HepG2 (cell line): ENCODE measurements around the gene KCNF1. TPM values are rescaled to one million over a fixed set of nuclear protein-coding genes. Genes with fewer than 3 reads are reported as not detected.

ENCODE experiments used
- GATA4 ChIP-seq: sonication (generic); IDR thresholded peaks from 2 replicates; pipeline ENCODE4 v1.6.1; 2016; ENCODE audit warnings: antibody characterized with exemption, low read depth, borderline replicate concordance
- JUN ChIP-seq: sonication (generic); formaldehyde crosslinking; IDR thresholded peaks from 2 replicates; pipeline ENCODE4 v1.4.0; 2020; ENCODE audit warnings: mild to moderate bottlenecking, missing genetic modification reagents
- RERE ChIP-seq: IDR thresholded peaks from 2 replicates; pipeline ENCODE4 v1.6.1; 2016; ENCODE audit warnings: low read depth, missing genetic modification reagents, missing compliant biosample characterization
- SAP130 ChIP-seq: IDR thresholded peaks from 2 replicates; pipeline ENCODE4 v1.6.1; 2016; ENCODE audit warnings: low read depth
- SIX4 ChIP-seq: sonication (generic); formaldehyde crosslinking; IDR thresholded peaks from 2 replicates; pipeline ENCODE4 v1.4.0; 2020; ENCODE audit warnings: missing genetic modification reagents
- SKIL ChIP-seq: sonication (generic); formaldehyde crosslinking; IDR thresholded peaks from 2 replicates; pipeline ENCODE4 v1.8.0; 2022; ENCODE audit warnings: missing genetic modification reagents, mild to moderate bottlenecking, moderate library complexity, borderline replicate concordance
- ZC3H4 ChIP-seq: sonication (generic); formaldehyde crosslinking; IDR thresholded peaks from 2 replicates; pipeline ENCODE4 v1.4.0; 2020; ENCODE audit warnings: missing genetic modification reagents, borderline replicate concordance
- ZFP82 ChIP-seq: sonication (generic); formaldehyde crosslinking; IDR thresholded peaks from 2 replicates; pipeline ENCODE4 v1.5.1; 2020; ENCODE audit warnings: mild to moderate bottlenecking, missing genetic modification reagents, borderline replicate concordance
- ZFP91 ChIP-seq: sonication (generic); formaldehyde crosslinking; IDR thresholded peaks from 2 replicates; pipeline ENCODE4 v1.9.0; 2022; ENCODE audit warnings: missing genetic modification reagents, mild to moderate bottlenecking, borderline replicate concordance
- ZNF24 ChIP-seq: fragments of 450-650 bp; IDR thresholded peaks from 2 replicates; pipeline ENCODE4 v1.6.1; 2017; ENCODE audit warnings: antibody characterized with exemption, mild to moderate bottlenecking
- ZNF274 ChIP-seq: sonication (generic); formaldehyde crosslinking; IDR thresholded peaks from 2 replicates; pipeline ENCODE4 v1.5.1; 2020; ENCODE audit warnings: mild to moderate bottlenecking, missing genetic modification reagents
- ZNF749 ChIP-seq: sonication (generic); formaldehyde crosslinking; IDR thresholded peaks from 2 replicates; pipeline ENCODE4 v1.8.0; 2022; ENCODE audit warnings: mild to moderate bottlenecking, missing genetic modification reagents, moderate library complexity, borderline replicate concordance
- ZNF879 ChIP-seq: sonication (generic); formaldehyde crosslinking; IDR thresholded peaks from 2 replicates; pipeline ENCODE4 v1.8.1; 2023; ENCODE audit warnings: missing genetic modification reagents
- polyA plus RNA-seq, 8 experiments: library from polyadenylated mRNA; depleted of rRNA in 3 of 8; stranded (reverse) in 7 of 8; unstranded in 1 of 8; fragments of >200 nt; fragmentation: Illumina TruSeq in 4 of 8; extraction: Trizol in 4 of 8; gene quantifications; 2 replicates each; pipeline versions ENCODE4 v1.2.1 to v1.2.3, GENCODE V29; 2011 to 2016; ENCODE audit warnings: low read depth in 4 of 8, missing spikeins in 1 of 8, mixed read lengths in 1 of 8; ENCODE audit not compliant: insufficient read depth in 1 of 8
- total RNA-seq, 5 experiments: library from RNA; depleted of rRNA; stranded (reverse); fragments of >200 nt; fragmentation: Illumina TruSeq; extraction: Trizol; gene quantifications; 2 replicates each; pipeline ENCODE4 v1.2.3, GENCODE V29; 2016; ENCODE audit warnings: low read depth in 1 of 5

Gene KCNF1
- total and polyA plus RNA-seq, 2 of the 13 experiments (the other 11 are each of a cell fraction or from before 2014, with no cell fraction given): 0.09 to 0.12 TPM

GRCh38 chr2:10894264-10894935 is 17.3 kb upstream of the KCNF1 start (continued):
- TF ChIP-seq RERE (CRISPR knock-in tag) (no peak), GATA4 (no peak), ZFP82 (no peak), ZC3H4 (CRISPR knock-in tag) (no peak), SKIL (CRISPR knock-in tag) (no peak), ZNF24 (no peak), ZNF274 (CRISPR knock-in tag) (no peak), ZNF879 (no peak), ZNF749 (no peak), SIX4 (no peak), ZFP91 (CRISPR knock-in tag) (no peak), SAP130 (no peak), JUN (CRISPR knock-in tag) (no peak)
